SK-N-SH treated with all-trans-retinoic acid at 6 μM for 48 hours (cell line): Measurements from ENCODE around the gene SLC25A33.

Experiments
- ATAC-seq: fragments of 200-7000 bp; cut with Tn5 transposase; 3 replicates; pipeline ENCODE4 v1.9.1; 2020; ENCODE audit warnings: mild to moderate bottlenecking, moderate library complexity
- BACH2 ChIP-seq: fragments of 250-450 bp; sonication (Bioruptor Pico); IDR thresholded peaks from 2 replicates; pipeline ENCODE4 v1.9.0; 2021; ENCODE audit warnings: mild to moderate bottlenecking, borderline replicate concordance
- CSDC2 ChIP-seq: fragments of 250-450 bp; sonication (Bioruptor Pico); IDR thresholded peaks from 2 replicates; pipeline ENCODE4 v1.5.0; 2020; ENCODE audit warnings: mild to moderate bottlenecking, moderate library complexity
- ESRRG ChIP-seq: fragments of 250-450 bp; sonication (Bioruptor Pico); IDR thresholded peaks from 2 replicates; pipeline ENCODE4 v1.6.1; 2021; ENCODE audit warnings: mild to moderate bottlenecking
- GLIS3 ChIP-seq: fragments of 250-450 bp; sonication (Bioruptor Pico); IDR thresholded peaks from 2 replicates; pipeline ENCODE4 v1.5.0; 2020; ENCODE audit warnings: mild to moderate bottlenecking, moderate library complexity
- OSR1 ChIP-seq: fragments of 250-450 bp; sonication (Bioruptor Pico); IDR thresholded peaks from 2 replicates; pipeline ENCODE4 v1.8.0; 2022; ENCODE audit warnings: moderate library complexity, mild to moderate bottlenecking, inconsistent platforms
- PPARA ChIP-seq: fragments of 250-450 bp; sonication (Bioruptor Pico); IDR thresholded peaks from 2 replicates; pipeline ENCODE4 v1.5.0; 2020; ENCODE audit warnings: mild to moderate bottlenecking, borderline replicate concordance
- RARB ChIP-seq: fragments of 250-450 bp; sonication (Bioruptor Pico); IDR thresholded peaks from 2 replicates; pipeline ENCODE4 v1.8.0; 2021; ENCODE audit warnings: mild to moderate bottlenecking, moderate library complexity
- TCF4 ChIP-seq: fragments of 250-450 bp; sonication (Bioruptor Pico); IDR thresholded peaks from 2 replicates; pipeline ENCODE4 v1.8.0; 2021; ENCODE audit warnings: mild to moderate bottlenecking, moderate library complexity, borderline replicate concordance
- TOX ChIP-seq: fragments of 250-450 bp; sonication (Bioruptor Pico); IDR thresholded peaks from 2 replicates; pipeline ENCODE4 v1.8.0; 2021; ENCODE audit warnings: mild to moderate bottlenecking, moderate library complexity, borderline replicate concordance
- TSHZ2 ChIP-seq: fragments of 250-450 bp; sonication (Bioruptor Pico); IDR thresholded peaks from 2 replicates; pipeline ENCODE4 v1.5.0; 2020; ENCODE audit warnings: mild to moderate bottlenecking, moderate library complexity
- ZC3H10 ChIP-seq: fragments of 250-450 bp; sonication (Bioruptor Pico); IDR thresholded peaks from 2 replicates; pipeline ENCODE4 v1.5.1; 2021; ENCODE audit warnings: mild to moderate bottlenecking, moderate library complexity
- ZNF565 ChIP-seq: fragments of 450-650 bp; formaldehyde crosslinking; conservative IDR thresholded peaks from 2 replicates; pipeline ENCODE4 v1.5.0; 2020; ENCODE audit warnings: low read depth, mild to moderate bottlenecking, moderate library complexity
- ZNF70 ChIP-seq: fragments of 450-650 bp; formaldehyde crosslinking; IDR thresholded peaks from 2 replicates; pipeline ENCODE4 v1.5.0; 2020; ENCODE audit warnings: mild to moderate bottlenecking, moderate library complexity
- ZNF8 ChIP-seq: fragments of 450-650 bp; formaldehyde crosslinking; IDR thresholded peaks from 2 replicates; pipeline ENCODE4 v1.5.0; 2020; ENCODE audit warnings: mild to moderate bottlenecking, moderate library complexity
- TF ChIP-seq, protein P1 (sequence below): fragments of 250-450 bp; sonication (Bioruptor Pico); IDR thresholded peaks from 2 replicates; pipeline ENCODE4 v1.8.0; 2021; ENCODE audit warnings: low read depth, mild to moderate bottlenecking, moderate library complexity, borderline replicate concordance
- TF ChIP-seq, protein P2 (sequence below): fragments of 250-450 bp; sonication (Bioruptor Pico); IDR thresholded peaks from 2 replicates; pipeline ENCODE4 v1.8.0; 2020; ENCODE audit warnings: mild to moderate bottlenecking, moderate library complexity, borderline replicate concordance

The SLC25A33 gene

GRCh38 chr1:9610548-9610947 lies 71.3 kb downstream of the SLC25A33 start:
- no peak for TF ChIP-seq ZNF8 (CRISPR knock-in tag)
- TF ChIP-seq, protein P1, sequence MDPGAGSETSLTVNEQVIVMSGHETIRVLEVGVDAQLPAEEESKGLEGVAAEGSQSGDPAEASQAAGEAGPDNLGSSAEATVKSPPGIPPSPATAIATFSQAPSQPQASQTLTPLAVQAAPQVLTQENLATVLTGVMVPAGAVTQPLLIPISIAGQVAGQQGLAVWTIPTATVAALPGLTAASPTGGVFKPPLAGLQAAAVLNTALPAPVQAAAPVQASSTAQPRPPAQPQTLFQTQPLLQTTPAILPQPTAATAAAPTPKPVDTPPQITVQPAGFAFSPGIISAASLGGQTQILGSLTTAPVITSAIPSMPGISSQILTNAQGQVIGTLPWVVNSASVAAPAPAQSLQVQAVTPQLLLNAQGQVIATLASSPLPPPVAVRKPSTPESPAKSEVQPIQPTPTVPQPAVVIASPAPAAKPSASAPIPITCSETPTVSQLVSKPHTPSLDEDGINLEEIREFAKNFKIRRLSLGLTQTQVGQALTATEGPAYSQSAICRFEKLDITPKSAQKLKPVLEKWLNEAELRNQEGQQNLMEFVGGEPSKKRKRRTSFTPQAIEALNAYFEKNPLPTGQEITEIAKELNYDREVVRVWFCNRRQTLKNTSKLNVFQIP (CRISPR knock-in tag): no peak
- TF ChIP-seq, all 23 proteins: peak for 0
- ATAC-seq: no peak

DNA sequence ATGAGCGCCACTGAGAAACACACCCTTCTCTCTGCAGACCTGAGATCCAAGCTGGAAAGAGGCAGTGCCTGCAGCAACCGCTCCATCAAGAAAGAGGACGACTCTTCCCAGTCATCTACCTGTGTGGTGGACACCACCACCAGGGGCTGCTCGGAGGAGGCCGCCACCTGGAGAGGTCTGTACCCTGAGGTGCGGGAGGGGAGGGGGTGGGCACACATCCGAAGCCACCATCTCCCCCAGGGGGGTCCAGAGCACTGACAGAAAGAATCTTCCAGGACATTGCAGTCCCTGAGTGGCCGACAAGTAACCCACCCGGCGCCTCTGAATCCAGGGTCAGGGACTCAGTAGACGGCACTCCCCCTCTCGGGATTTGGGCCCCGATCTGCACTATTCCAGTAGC lies 72.5 kb downstream of the SLC25A33 start:
- ATAC-seq: no peak

GRCh38 chr1:9612162-9612845 lies 73.0 kb downstream of the SLC25A33 start:
- no peak; the same call in 1 of the 3 replicates for ATAC-seq
- no peak for TF ChIP-seq ESRRG (CRISPR knock-in tag)
- TF ChIP-seq RARB: no peak

More for the DNA sequence above, 72.5 kb downstream of the SLC25A33 start:
- TF ChIP-seq ZNF565 (CRISPR knock-in tag) (no peak), PPARA (no peak)

- no peak for ATAC-seq
- TF ChIP-seq GLIS3 (no peak), TCF4 (CRISPR knock-in tag) (no peak), ZC3H10 (CRISPR knock-in tag) (no peak), CSDC2 (CRISPR knock-in tag) (no peak), ZNF70 (CRISPR knock-in tag) (no peak)
- TF ChIP-seq, protein P1 (CRISPR knock-in tag): no peak
Observed at GRCh38 chr1:9612871-9613624, 73.8 kb downstream of the SLC25A33 start.

DNA sequence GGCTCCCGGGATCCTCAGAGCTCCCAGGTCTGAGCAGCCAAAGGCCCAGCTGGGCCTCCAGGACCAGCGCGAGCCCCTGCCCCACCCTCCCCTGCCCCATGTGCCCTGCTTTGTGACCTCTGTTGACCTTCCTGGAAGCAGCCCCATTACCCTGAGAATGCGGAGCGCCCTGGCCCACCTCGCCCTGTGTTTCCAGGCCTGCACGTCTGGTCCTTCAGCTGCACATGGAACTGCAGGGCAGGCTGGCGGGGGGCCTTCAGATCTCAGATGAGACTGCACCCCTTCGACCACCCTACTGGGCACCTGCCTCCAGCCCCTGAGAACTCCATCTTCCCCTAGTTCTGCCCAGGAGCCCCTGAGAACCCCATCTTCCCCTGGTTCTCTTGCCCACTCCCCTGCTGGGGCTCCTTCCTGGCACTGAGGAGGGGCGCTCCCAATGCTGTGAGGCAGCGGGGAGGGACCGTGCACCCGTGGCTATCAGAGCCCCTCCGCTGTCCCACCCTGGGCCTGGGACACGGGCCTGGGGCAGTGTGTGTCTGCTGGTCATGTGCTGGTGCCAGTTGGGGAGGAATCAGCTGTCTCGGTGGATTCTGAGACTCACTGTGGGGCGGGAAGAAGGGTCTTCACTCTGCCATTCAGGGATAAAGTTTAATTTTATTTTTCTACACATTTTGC lies 74.5 kb downstream of the SLC25A33 start:
- no peak for ATAC-seq

More for the DNA sequence above, 74.5 kb downstream of the SLC25A33 start:
- TF ChIP-seq TOX (CRISPR knock-in tag) (no peak), TCF4 (CRISPR knock-in tag) (no peak), BACH2 (CRISPR knock-in tag) (no peak), RARB (no peak), GLIS3 (no peak), ZNF565 (CRISPR knock-in tag) (no peak), OSR1 (CRISPR knock-in tag) (no peak), PPARA (no peak), TSHZ2 (CRISPR knock-in tag) (no peak)
- TF ChIP-seq, protein P1 (CRISPR knock-in tag): no peak
- TF ChIP-seq, protein P2, sequence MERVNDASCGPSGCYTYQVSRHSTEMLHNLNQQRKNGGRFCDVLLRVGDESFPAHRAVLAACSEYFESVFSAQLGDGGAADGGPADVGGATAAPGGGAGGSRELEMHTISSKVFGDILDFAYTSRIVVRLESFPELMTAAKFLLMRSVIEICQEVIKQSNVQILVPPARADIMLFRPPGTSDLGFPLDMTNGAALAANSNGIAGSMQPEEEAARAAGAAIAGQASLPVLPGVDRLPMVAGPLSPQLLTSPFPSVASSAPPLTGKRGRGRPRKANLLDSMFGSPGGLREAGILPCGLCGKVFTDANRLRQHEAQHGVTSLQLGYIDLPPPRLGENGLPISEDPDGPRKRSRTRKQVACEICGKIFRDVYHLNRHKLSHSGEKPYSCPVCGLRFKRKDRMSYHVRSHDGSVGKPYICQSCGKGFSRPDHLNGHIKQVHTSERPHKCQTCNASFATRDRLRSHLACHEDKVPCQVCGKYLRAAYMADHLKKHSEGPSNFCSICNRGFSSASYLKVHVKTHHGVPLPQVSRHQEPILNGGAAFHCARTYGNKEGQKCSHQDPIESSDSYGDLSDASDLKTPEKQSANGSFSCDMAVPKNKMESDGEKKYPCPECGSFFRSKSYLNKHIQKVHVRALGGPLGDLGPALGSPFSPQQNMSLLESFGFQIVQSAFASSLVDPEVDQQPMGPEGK: no peak
